Activated CD8-positive, alpha-beta T cell treated with anti-CD3 and anti-CD28 coated beads, Interleukin-2, amount 10 ng/mL, durations not matched to agents 7 days and 5 days (primary cell): ENCODE data around the gene PPP3CA. TPM values are rescaled to one million over a fixed set of nuclear protein-coding genes. Genes with fewer than 3 reads are reported as not detected.

Source experiments
- ATAC-seq: fragments of 150-1000 bp; cut with Tn5 transposase; one replicate; pipeline ENCODE4 v1.10.0; 2021; ENCODE audit warnings: moderate library complexity
- CTCF ChIA-PET: fragments of 350-600 bp; sonication (Branson Sonifier 250); formaldehyde crosslinking; loops from one replicate; lab custom pipeline; 2021; ENCODE audit warnings: antibody characterized with exemption; lab: Charles Lee
- POLR2A ChIA-PET: fragments of 350-600 bp; sonication (Branson Sonifier 250); formaldehyde crosslinking; loops from one replicate; lab custom pipeline; 2021; ENCODE audit warnings: antibody characterized with exemption; lab: Charles Lee
- DNase-seq: peaks from one replicate; pipeline ENCODE4 v3.0.0-alpha.2; 2020
- H3K27ac Mint-ChIP-seq: one replicate; pipeline ENCODE4 v1.8.0; 2021; ENCODE audit warnings: mild to moderate bottlenecking, mixed read lengths
- H3K27me3 Mint-ChIP-seq: one replicate; pipeline ENCODE4 v1.8.0; 2021; ENCODE audit warnings: low read depth, mixed read lengths
- H3K36me3 Mint-ChIP-seq: one replicate; pipeline ENCODE4 v1.8.0; 2021; ENCODE audit warnings: low read depth, mixed read lengths
- H3K4me1 Mint-ChIP-seq: one replicate; pipeline ENCODE4 v1.8.0; 2021; ENCODE audit warnings: low read depth, mixed read lengths
- H3K4me3 Mint-ChIP-seq: one replicate; pipeline ENCODE4 v1.8.0; 2021; ENCODE audit warnings: mild to moderate bottlenecking, mixed read lengths
- H3K9me3 Mint-ChIP-seq: one replicate; pipeline ENCODE4 v1.8.0; 2022; ENCODE audit warnings: mixed read lengths; ENCODE audit not compliant: insufficient read depth
- total RNA-seq, 2 experiments: library from RNA; stranded (reverse); gene quantifications; one replicate each; pipeline ENCODE4 v1.2.3, GENCODE V29; 2021

Gene PPP3CA
- total RNA-seq, 2 experiments from 2014 or later, result 28.6 to 29.0 TPM

DNA sequence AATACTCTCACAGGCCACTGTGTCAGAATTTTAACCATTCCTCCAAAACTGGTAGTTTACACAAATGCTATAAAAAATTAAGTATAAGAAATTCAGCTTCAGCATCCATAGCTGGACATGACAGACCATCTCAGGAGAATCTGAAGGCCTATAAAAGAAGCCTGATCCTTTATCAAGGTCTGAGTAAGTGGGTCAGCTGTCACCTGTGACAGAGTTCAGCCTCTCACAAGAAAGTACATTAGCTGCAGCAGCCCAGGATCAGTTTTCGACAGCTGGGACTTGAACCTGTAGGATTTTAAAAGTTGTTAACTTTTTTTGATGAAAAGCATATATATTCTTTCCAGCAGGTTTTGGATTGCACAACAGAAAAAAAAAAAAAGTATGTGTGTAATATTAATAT lies 60.7 kb downstream of the PPP3CA start:
- ATAC-seq (no peak), DNase-seq (no peak)
- CTCF ChIA-PET, result no interaction called here
- Mint-ChIP-seq H3K27ac (no peak overlapping the region), H3K9me3 (peaks cover 4% of the 10 kb centered on the region), H3K4me3 (no peak overlapping the region), H3K27me3 (no peaks in the 10 kb centered on the region), H3K4me1 (peaks cover 32% of the 10 kb centered on the region), H3K36me3 (peaks cover 2% of the 10 kb centered on the region)
- POLR2A ChIA-PET, result no interaction called here

DNA sequence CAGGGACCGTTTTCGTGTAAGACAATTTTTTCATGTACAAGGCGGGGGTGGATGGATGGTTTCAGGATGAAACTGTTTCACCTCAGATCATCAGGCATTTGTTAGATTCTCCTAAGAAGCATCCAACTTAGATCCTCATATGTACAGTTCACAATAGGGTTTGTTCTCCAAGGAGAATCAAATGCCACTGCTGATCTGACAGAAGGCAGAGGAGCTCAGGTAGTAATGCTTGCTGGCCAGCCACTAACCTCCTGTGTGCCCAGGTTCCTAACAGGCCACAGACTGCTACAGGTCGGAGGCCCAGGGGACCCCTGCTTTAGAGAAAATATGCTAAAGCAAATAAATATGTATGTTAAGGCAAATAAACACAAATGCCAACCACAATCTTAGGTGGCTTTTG lies 61.3 kb downstream of the PPP3CA start:
- Mint-ChIP-seq H3K4me1 (peaks cover 32% of the 10 kb centered on the region), H3K27ac (no peak overlapping the region), H3K27me3 (no peaks in the 10 kb centered on the region), H3K36me3 (peaks cover 5% of the 10 kb centered on the region), H3K9me3 (peaks cover 4% of the 10 kb centered on the region), H3K4me3 (no peak overlapping the region)
- ChIA-PET CTCF (no interaction called here), POLR2A (no interaction called here)
- no peak for ATAC-seq
- no peak for DNase-seq

DNA sequence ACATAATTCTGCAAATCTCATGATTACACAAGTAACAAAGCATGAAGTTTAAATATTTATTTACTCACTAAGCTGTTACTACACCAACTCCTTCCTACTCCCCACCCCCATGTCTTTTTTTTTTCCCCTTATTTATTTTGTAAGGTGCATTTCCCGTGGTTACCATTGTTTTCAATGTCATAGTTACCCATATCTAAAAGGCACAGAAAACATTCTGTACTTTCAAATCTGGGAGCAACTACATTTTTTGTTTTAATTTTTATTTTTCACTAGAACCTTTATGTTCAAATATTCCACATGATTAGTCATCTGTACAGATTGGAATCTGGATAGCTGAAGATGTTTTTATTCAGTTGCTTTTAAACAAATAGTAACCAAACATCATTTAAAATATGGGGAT lies 62.8 kb downstream of the PPP3CA start:
- no peaks in the 10 kb centered on the region for H3K27me3 Mint-ChIP-seq
- POLR2A ChIA-PET, result no interaction called here
- CTCF ChIA-PET, result no interaction called here
- no peak overlapping the region for H3K4me3 Mint-ChIP-seq
- H3K4me1 Mint-ChIP-seq, result peaks cover 31% of the 10 kb centered on the region
- ATAC-seq, result no peak
- H3K9me3 Mint-ChIP-seq, result peaks cover 4% of the 10 kb centered on the region
- peaks cover 8% of the 10 kb centered on the region for H3K36me3 Mint-ChIP-seq
- no peak for DNase-seq
- H3K27ac Mint-ChIP-seq, result no peak overlapping the region

DNA sequence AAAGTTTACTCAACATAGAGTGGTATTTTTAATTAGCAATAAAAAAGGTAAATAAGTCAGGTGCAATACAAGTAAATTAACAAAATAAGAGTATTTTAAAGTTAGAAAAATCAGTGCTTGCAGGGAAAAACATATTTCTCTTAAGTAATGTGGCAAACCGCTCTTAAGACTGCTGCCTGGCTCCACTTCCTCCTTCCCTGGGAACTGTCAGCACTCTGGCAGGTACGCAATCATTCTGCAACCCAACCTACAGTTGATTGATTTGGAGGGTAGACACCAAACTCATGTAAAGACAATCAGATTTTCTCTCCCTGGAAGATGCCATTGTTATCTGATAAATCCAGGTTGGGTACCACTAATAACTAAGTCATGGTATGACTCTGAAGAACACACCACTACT lies 63.9 kb downstream of the PPP3CA start:
- peaks cover 36% of the 10 kb centered on the region for H3K4me1 Mint-ChIP-seq
- H3K9me3 Mint-ChIP-seq, result peaks cover 4% of the 10 kb centered on the region
- no peak overlapping the region for H3K27ac Mint-ChIP-seq
- no peaks in the 10 kb centered on the region for H3K27me3 Mint-ChIP-seq
- ChIA-PET CTCF (no interaction called here), POLR2A (no interaction called here)
- peaks cover 8% of the 10 kb centered on the region for H3K36me3 Mint-ChIP-seq
- DNase-seq, result no peak
- ATAC-seq, result no peak
- H3K4me3 Mint-ChIP-seq, result no peak overlapping the region

DNA sequence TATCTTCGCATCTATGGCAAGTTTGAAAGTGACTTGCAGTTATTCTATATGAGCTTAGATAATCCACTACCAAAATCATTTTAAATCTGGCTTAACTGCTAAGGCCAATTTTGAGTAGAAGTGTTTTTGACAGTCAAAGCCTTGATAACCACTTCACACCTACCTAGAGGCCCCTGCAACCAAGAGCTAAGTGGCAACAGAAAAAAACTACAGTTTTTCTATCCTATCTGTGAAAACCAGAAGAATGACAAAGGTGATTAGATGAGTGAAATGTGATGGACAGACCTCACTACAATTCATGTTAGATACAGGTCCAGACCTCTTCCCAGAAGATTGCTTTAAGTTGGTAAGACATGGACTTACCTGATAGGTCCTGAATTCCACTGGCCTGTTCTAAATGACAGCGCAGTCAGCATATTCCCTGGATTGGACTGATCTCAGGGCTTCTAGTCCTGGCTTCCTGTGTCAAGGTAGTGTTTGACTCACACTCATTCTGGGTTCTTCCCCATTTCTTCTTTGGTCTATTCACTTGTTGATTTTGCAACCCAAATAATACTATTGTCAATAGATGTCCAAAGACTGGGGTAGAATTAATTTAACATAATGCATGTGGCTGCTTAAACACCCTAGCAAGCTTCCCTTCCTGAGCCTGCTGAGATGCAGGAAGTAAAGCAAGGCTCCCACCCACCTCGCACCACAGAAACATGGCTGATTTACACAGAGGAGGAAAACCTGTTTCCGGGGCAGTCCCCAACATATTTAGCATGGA lies 65.1 kb downstream of the PPP3CA start:
- Mint-ChIP-seq H3K9me3 (peaks cover 4% of the 10 kb centered on the region), H3K27ac (peak overlapping the region; percentile 29), H3K36me3 (peaks cover 8% of the 10 kb centered on the region), H3K4me3 (no peak overlapping the region), H3K4me1 (peaks cover 34% of the 10 kb centered on the region), H3K27me3 (no peaks in the 10 kb centered on the region)
- DNase-seq (peak; percentile 44), ATAC-seq (peak; percentile 63)
- POLR2A ChIA-PET, result no interaction called here
- CTCF ChIA-PET, result no interaction called here

DNA sequence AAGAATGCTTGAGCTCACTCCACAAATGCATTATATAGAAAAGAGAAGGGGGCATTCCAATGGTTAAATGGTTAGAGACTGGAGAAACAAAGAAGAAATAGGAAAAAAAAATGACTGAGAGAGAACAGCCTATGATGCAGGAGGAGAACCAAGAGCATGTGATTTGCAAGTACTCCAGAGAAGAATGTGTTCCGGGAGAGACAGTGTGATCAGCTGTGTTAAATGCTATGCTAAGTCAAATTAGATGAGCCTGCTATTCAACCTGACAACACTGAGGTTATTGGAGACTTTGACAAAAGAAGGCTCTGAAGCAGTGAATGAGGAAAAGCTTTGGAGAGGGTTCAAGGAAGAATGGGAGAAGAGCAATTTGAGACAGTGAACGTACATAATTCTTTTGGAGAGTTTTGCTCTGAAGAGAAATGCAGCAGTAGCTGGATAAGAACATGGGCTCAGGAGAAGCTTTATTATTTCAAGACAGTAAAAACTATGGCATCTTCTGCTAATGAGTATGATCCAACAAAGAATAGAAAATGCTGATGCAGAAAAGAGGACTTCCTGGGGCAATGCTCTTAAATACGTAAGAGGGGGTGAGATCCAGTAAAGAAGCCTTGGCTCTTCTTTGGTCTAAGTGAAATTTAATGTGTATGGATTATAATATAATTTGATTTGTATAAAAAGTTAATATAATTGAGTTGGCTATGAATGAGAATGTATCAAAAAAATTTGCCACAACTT lies 66.3 kb downstream of the PPP3CA start:
- DNase-seq, result no peak
- Mint-ChIP-seq H3K27me3 (no peaks in the 10 kb centered on the region), H3K36me3 (peaks cover 8% of the 10 kb centered on the region), H3K4me1 (peaks cover 34% of the 10 kb centered on the region), H3K9me3 (peaks cover 4% of the 10 kb centered on the region), H3K4me3 (no peak overlapping the region), H3K27ac (no peak overlapping the region)
- CTCF ChIA-PET, result no interaction called here
- no peak for ATAC-seq
- POLR2A ChIA-PET, result interaction anchor here (0.7 kb wide), 1 partner anchor 1224 kb away, joined by 3 read pairs; no protein-coding TSS in a partner anchor

DNA sequence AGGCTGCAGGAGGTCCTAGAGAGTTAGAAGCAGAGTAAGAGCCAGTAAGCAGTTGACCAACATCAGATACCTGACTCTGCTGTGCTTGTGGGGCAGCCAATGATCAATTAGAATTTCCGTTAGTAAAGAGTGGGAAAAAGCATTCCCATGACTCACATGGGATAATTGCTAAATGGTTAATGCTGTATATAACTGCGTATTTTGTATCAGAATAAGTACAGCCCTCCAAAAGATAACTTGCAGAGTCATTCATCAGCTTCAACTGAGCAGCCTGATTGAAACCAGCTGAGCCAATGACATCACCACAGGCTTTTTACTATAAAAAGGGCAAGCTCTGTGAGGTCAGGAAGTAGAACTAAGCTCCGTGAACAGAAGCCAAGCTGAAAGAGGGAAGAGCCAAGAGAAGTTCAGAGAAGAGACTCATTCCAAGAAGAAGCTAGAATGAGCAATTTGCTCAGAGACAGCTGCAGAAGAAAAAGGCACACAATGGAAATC lies 67.9 kb downstream of the PPP3CA start:
- Mint-ChIP-seq H3K27ac (peak overlapping the region; percentile 22), H3K9me3 (peaks cover 4% of the 10 kb centered on the region), H3K4me1 (peaks cover 32% of the 10 kb centered on the region), H3K36me3 (peaks cover 7% of the 10 kb centered on the region), H3K4me3 (no peak overlapping the region), H3K27me3 (no peaks in the 10 kb centered on the region)
- ChIA-PET POLR2A (interaction anchor here (0.6 to 1.1 kb wide), 2 partner anchors 8 to 143 kb away, joined by 3 read pairs; no protein-coding TSS in a partner anchor), CTCF (no interaction called here)
- peak; percentile 23 for DNase-seq
- no peak for ATAC-seq

DNA sequence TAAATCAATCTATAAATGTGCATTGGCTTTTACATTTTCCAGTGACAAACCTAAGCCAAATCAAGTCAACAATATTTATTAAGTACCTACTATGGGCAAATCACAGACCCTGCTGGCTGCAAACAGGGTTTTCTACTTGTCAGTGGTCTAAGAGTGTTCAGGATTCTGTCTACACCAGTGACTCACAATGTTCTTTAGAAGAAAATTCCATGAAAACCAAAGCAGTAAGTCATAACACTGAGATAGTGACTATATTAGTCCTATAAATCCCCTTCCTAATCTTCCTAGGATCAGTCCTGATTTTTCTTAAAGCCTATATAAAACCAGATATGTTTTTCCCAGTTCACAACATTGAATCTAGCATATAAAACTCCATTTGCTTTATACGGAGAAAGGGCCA lies 69.7 kb downstream of the PPP3CA start:
- Mint-ChIP-seq H3K4me1 (peaks cover 22% of the 10 kb centered on the region), H3K27ac (no peak overlapping the region), H3K4me3 (no peak overlapping the region), H3K27me3 (no peaks in the 10 kb centered on the region), H3K36me3 (peaks cover 6% of the 10 kb centered on the region), H3K9me3 (no peaks in the 10 kb centered on the region)
- CTCF ChIA-PET, result no interaction called here
- POLR2A ChIA-PET, result no interaction called here
- DNase-seq (no peak), ATAC-seq (no peak)

DNA sequence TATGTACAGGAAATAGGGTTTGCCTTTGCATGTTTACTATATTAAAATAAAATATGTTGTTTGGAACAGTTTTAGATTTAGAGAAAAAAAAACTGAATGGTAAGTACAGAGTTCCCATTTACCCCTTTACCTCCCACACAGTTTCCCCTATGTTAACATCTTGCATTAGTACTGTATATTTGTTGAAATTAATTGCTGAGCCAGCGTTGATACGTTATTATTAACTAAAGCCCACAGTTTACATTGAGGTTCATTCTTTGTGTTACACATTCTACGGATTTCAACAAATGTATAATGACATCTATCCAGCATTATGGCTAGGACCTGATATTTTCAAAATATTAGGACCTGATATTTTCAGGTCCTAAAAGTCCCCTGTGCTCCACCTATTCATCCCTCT lies 70.7 kb downstream of the PPP3CA start:
- H3K27ac Mint-ChIP-seq, result no peak overlapping the region
- ChIA-PET POLR2A (no interaction called here), CTCF (no interaction called here)
- no peaks in the 10 kb centered on the region for H3K27me3 Mint-ChIP-seq
- peaks cover 12% of the 10 kb centered on the region for H3K4me1 Mint-ChIP-seq
- H3K9me3 Mint-ChIP-seq, result no peaks in the 10 kb centered on the region
- DNase-seq (no peak), ATAC-seq (no peak)
- H3K36me3 Mint-ChIP-seq, result peaks cover 6% of the 10 kb centered on the region
- H3K4me3 Mint-ChIP-seq, result no peak overlapping the region

DNA sequence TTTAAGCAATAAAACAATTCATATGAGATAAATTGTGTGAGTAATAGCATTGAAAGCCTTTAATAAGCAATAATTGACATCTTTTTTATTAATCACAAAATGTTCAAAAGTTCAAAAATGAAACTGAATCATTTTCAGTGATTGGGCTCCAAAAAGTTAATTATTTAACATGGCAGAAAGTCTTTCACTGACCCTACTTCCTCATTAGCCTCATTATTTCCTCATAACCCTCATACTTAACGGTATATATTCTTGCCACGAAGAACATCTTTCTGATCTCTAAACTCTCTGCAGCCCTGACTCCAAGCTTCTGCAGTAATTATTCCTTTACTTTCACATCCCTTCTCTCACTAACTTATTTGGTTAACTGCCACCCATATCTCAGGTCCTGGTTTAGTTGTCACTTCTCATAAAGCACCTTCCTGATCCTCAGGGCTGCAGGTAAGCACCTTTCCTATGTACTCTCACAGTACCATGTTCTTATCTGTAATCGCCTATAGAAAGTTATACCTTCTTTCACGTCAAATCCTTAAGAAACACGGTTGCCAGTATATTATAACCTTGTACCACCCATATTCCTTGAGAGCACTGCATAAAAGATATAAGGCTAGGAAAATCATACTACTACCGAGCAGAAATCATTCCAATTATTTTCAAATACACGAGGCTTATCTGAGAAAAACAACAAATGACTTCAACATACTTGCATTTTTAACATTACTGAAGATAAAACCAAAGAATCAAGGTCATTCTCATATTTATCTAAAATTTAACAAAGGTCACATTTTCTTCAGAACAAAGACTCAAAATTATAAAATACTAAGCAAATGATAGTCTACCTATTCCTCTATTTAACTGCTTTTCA lies 72.2 kb downstream of the PPP3CA start:
- Mint-ChIP-seq H3K27me3 (no peaks in the 10 kb centered on the region), H3K27ac (no peak overlapping the region), H3K4me3 (no peak overlapping the region), H3K9me3 (no peaks in the 10 kb centered on the region), H3K4me1 (peaks cover 18% of the 10 kb centered on the region), H3K36me3 (no peaks in the 10 kb centered on the region)
- CTCF ChIA-PET, result no interaction called here
- ATAC-seq, result no peak
- DNase-seq, result no peak
- POLR2A ChIA-PET, result no interaction called here

DNA sequence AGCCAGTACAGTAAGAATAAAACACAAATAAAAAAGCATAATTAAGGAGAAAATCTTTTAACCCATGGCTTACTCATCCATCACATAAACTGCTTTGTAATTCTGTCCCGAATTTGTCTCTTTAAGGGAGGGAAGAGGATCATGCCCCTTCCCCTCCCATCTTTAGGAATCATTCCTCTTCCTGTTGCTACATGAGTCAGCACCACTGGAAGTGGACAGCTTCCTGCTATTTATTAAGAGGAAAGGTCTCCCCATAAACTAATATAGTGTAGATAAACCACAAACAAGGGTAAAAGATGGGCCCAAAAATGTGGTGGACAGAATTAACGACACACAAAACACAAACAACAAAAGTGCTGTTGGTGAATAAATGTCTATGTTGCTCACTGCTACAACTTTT lies 75.8 kb downstream of the PPP3CA start:
- no peaks in the 10 kb centered on the region for H3K27me3 Mint-ChIP-seq
- no peaks in the 10 kb centered on the region for H3K36me3 Mint-ChIP-seq
- ATAC-seq (no peak), DNase-seq (no peak)
- H3K27ac Mint-ChIP-seq, result no peak overlapping the region
- peaks cover 13% of the 10 kb centered on the region for H3K4me1 Mint-ChIP-seq
- H3K4me3 Mint-ChIP-seq, result no peak overlapping the region
- ChIA-PET CTCF (no interaction called here), POLR2A (no interaction called here)
- H3K9me3 Mint-ChIP-seq, result no peaks in the 10 kb centered on the region
